Transverse colon (tissue), 4 donors: ENCODE data around the gene TAF5L. TPM values are rescaled to one million over a fixed set of nuclear protein-coding genes. Genes with fewer than 3 reads are reported as not detected.

Source experiments
- DNase-seq: peaks from one replicate; pipeline ENCODE4 v3.0.0-alpha.2; 2019
- H3K27ac ChIP-seq, 4 donors: fragments of 200-600 bp; sonication (generic); 2 replicates each; pipeline ENCODE4 v1.5.1; 2016 to 2018; ENCODE audit warnings: inconsistent platforms in 4 of 4
- H3K27me3 ChIP-seq: fragments of 200-600 bp; sonication (generic); 2 replicates; pipeline ENCODE4 v1.5.1; 2017; ENCODE audit warnings: inconsistent platforms
- H3K36me3 ChIP-seq, 4 donors: fragments of 200-600 bp; sonication (generic); 2 replicates each; pipeline ENCODE4 v1.5.1; 2017 to 2019; ENCODE audit warnings: inconsistent platforms in 4 of 4
- H3K4me1 ChIP-seq, 4 donors: fragments of 200-600 bp; sonication (generic); 2 replicates each; pipeline ENCODE4 v1.5.1; 2017 to 2020; ENCODE audit warnings: inconsistent platforms in 4 of 4
- H3K4me3 ChIP-seq, 4 donors: fragments of 200-600 bp; sonication (generic); 1 replicate in 1 of 4; 2 replicates in 3 of 4; pipeline versions ENCODE4 v1.5.1 to v1.6.1; 2017 to 2019; ENCODE audit warnings: inconsistent platforms in 4 of 4
- H3K9me3 ChIP-seq, 2 donors: fragments of 200-600 bp; sonication (generic); 2 replicates each; pipeline ENCODE4 v1.5.1; 2017 to 2019; ENCODE audit warnings: inconsistent platforms in 2 of 2
- CTCF ChIP-seq, 5 experiments: fragments of 200-600 bp in 3 of 5; fragments of 450-650 bp in 2 of 5; sonication (generic) in 3 of 5; IDR thresholded peaks; 1 replicate in 2 of 5; 2 replicates in 3 of 5; pipeline ENCODE4 v1.5.1; 2016 to 2017; ENCODE audit warnings: antibody characterized with exemption in 5 of 5, inconsistent platforms in 3 of 5, mild to moderate bottlenecking in 2 of 5, moderate library complexity in 1 of 5
- EP300 ChIP-seq: sonication (generic); formaldehyde crosslinking; IDR thresholded peaks from one replicate; pipeline ENCODE4 v1.6.1; 2017; ENCODE audit warnings: antibody characterized with exemption, low read depth
- POLR2A ChIP-seq: fragments of 450-650 bp; IDR thresholded peaks from one replicate; pipeline ENCODE4 v1.6.1; 2016; ENCODE audit warnings: antibody characterized with exemption, mild to moderate bottlenecking, moderate library complexity
- POLR2AphosphoS5 ChIP-seq, 3 donors: sonication (generic); formaldehyde crosslinking; IDR thresholded peaks; one replicate each; pipeline ENCODE4 v1.6.1; 2016; ENCODE audit warnings: antibody characterized with exemption in 3 of 3
- WGBS, 2 donors: methylation state at CpG; one replicate each; pipeline ENCODE4 v1.1.5; 2018; ENCODE audit warnings: low coverage in 1 of 2; 5-methylcytosine and 5-hydroxymethylcytosine counted together
- in situ Hi-C, 4 donors: fragments of 200-750 bp; cut with MboI; loops; one replicate each; pipeline versions ENCODE4 v1.15.0 to v1.15.1; 2017; ENCODE audit warnings: low sequenced_read_pairs in 3 of 4, low pct_ligation_motif_present in 1 of 4, low pct_unique_long_range_greater_than_20kb in 1 of 4
- intact Hi-C: fragments of 100-400 bp; cut with DNase I; formaldehyde crosslinking; loops from one replicate; pipeline ENCODE4 v1.15.1; 2023; ENCODE audit warnings: low total_unique reads
- total RNA-seq, 4 donors: library from RNA; depleted of rRNA; stranded (reverse); fragments of >200 nt; gene quantifications; one replicate each; pipeline ENCODE4 v1.1.0, GENCODE V29; 2016

TAF5L gene
- total RNA-seq, 4 donors from 2014 or later, result 10.7 to 22.1 (median 15.4) TPM

- H3K36me3 ChIP-seq, result no peaks in the 10 kb centered on the region
- H3K4me3 ChIP-seq, result no peak overlapping the region
- H3K4me1 ChIP-seq, result no peaks in the 10 kb centered on the region
- TF ChIP-seq EP300 (no peak), POLR2A (no peak), CTCF (IDR thresholded peaks at IDR 0.05) (no peak), POLR2AphosphoS5 (IDR thresholded peaks at IDR 0.05) (no peak)
- H3K27ac ChIP-seq, result no peak overlapping the region
- 73 to 85% methylated on average over 3 to 5 of the region's 5 CpGs for WGBS, 2 donors
- no peaks in the 10 kb centered on the region for H3K27me3 ChIP-seq
- intact Hi-C loops, result no loop called here
- H3K9me3 ChIP-seq, result no peaks in the 10 kb centered on the region
- no peak for DNase-seq
- in situ Hi-C loops, result no loop called here
These were observed 45.4 kb upstream of the TAF5L start for GRCh38 chr1:229671310-229671709.

GRCh38 chr1:229669333-229669732, 43.4 kb upstream of the TAF5L start:
- in situ Hi-C loops (loop anchor here in 2 of 4 donors (10.0 kb wide), 1 partner anchor 645 kb away; no protein-coding TSS in a partner anchor), intact Hi-C loops (loop anchor here (10.0 kb wide), 1 partner anchor 645 kb away; no protein-coding TSS in a partner anchor)
- TF ChIP-seq POLR2AphosphoS5 (IDR thresholded peaks at IDR 0.05) (no peak), EP300 (no peak), POLR2A (no peak), CTCF (IDR thresholded peaks at IDR 0.05) (no peak)
- Histone ChIP-seq H3K27ac (no peak overlapping the region), H3K27me3 (no peaks in the 10 kb centered on the region), H3K4me1 (no peaks in the 10 kb centered on the region), H3K9me3 (no peaks in the 10 kb centered on the region), H3K4me3 (no peak overlapping the region), H3K36me3 (no peaks in the 10 kb centered on the region)
- no peak for DNase-seq
- WGBS, 2 donors, result 72 to 74% methylated on average over 4 of the region's 4 CpGs

- in situ Hi-C loops, result loop anchor here in 2 of 4 donors (10.0 kb wide), 1 partner anchor 648 kb away; no protein-coding TSS in a partner anchor
- 84 to 92% methylated on average over 4 of the region's 4 CpGs for WGBS, 2 donors
These were observed 40.7 kb upstream of the TAF5L start for GRCh38 chr1:229666585-229666984.

More at GRCh38 chr1:229666585-229666984, 40.7 kb upstream of the TAF5L start:
- Histone ChIP-seq H3K27ac (no peak overlapping the region), H3K36me3 (no peaks in the 10 kb centered on the region), H3K27me3 (no peaks in the 10 kb centered on the region), H3K9me3 (no peaks in the 10 kb centered on the region), H3K4me3 (no peak overlapping the region), H3K4me1 (peaks cover 0 to 10% (median under 1%) of the 10 kb centered on the region in 4 donors)
- no peak for DNase-seq
- intact Hi-C loops, result loop anchor here (10.0 kb wide), 1 partner anchor 648 kb away; no protein-coding TSS in a partner anchor
- TF ChIP-seq POLR2AphosphoS5 (IDR thresholded peaks at IDR 0.05) (no peak), CTCF (IDR thresholded peaks at IDR 0.05) (no peak), EP300 (no peak), POLR2A (no peak)
